Muscle layer of colon (tissue), 2 donors: ENCODE results near the gene CLSTN2.

ENCODE experiments used
- H3K27ac ChIP-seq: one replicate; pipeline ENCODE4 v1.7.0; 2013; ENCODE audit warnings: low read depth, mild to moderate bottlenecking, low read length, moderate library complexity
- H3K27me3 ChIP-seq, 2 donors: one replicate each; pipeline ENCODE4 v1.7.0; 2013; ENCODE audit warnings: low read length in 2 of 2, mild to moderate bottlenecking in 2 of 2; ENCODE audit not compliant: insufficient read depth in 2 of 2, control insufficient read depth in 1 of 2
- H3K36me3 ChIP-seq: one replicate; pipeline ENCODE4 v1.7.0; 2013; ENCODE audit warnings: mild to moderate bottlenecking, low read length; ENCODE audit not compliant: insufficient read depth
- H3K4me1 ChIP-seq: one replicate; pipeline ENCODE4 v1.7.0; 2013; ENCODE audit warnings: mild to moderate bottlenecking, low read length; ENCODE audit not compliant: insufficient read depth
- H3K4me3 ChIP-seq, 2 donors: one replicate each; pipeline ENCODE4 v1.7.0; 2013; ENCODE audit warnings: low read length in 2 of 2, low read depth in 1 of 2, mild to moderate bottlenecking in 1 of 2, moderate library complexity in 1 of 2
- H3K9ac ChIP-seq: one replicate; pipeline ENCODE4 v1.7.0; 2013; ENCODE audit warnings: low read length
- H3K9me3 ChIP-seq: one replicate; pipeline ENCODE4 v1.7.0; 2013; ENCODE audit warnings: mild to moderate bottlenecking, low read length
- donor health status: abdominal sarcoma.
- donor health status: Adenocarcinoma of cecum.

The CLSTN2 gene

GRCh38 chr3:139928708-139929505 lies 6.1 kb upstream of the CLSTN2 start:
- Histone ChIP-seq H3K27me3 (no peaks in the 10 kb centered on the region), H3K27ac (no peak overlapping the region), H3K4me3 (no peak overlapping the region), H3K36me3 (no peaks in the 10 kb centered on the region), H3K9me3 (no peaks in the 10 kb centered on the region), H3K4me1 (no peaks in the 10 kb centered on the region), H3K9ac (no peak overlapping the region)

DNA sequence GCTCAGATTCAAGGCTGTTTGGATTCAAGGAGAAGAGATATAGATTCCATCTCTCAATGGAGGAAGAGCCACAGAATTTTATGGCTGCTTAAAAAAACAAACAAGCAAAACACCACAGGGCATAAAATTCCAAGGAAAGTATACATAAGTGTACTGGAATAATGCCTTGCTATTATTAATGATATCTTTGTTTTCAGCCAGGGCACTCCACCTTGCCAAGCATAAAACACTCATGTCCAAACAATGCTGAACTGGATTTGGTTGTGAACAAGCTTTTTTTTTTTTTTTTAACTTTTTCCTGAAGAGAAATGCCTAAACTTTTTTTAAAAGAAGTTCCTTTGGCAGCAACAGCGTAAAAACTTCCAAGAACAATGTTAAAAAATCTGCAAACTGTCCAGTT lies 4.8 kb upstream of the CLSTN2 start:
- H3K4me1 ChIP-seq = no peaks in the 10 kb centered on the region
- H3K4me3 ChIP-seq = no peak overlapping the region
- H3K27ac ChIP-seq = no peak overlapping the region
- peaks cover 0 to 10% of the 10 kb centered on the region in 2 donors for H3K27me3 ChIP-seq
- no peak overlapping the region for H3K9ac ChIP-seq
- H3K36me3 ChIP-seq = no peaks in the 10 kb centered on the region
- no peaks in the 10 kb centered on the region for H3K9me3 ChIP-seq

- Histone ChIP-seq H3K4me1 (peaks cover 14% of the 10 kb centered on the region), H3K27ac (no peak overlapping the region), H3K4me3 (no peak overlapping the region), H3K9me3 (no peaks in the 10 kb centered on the region), H3K36me3 (no peaks in the 10 kb centered on the region), H3K9ac (no peak overlapping the region), H3K27me3 (peaks cover 9 to 28% of the 10 kb centered on the region in 2 donors)
Measured at GRCh38 chr3:139933766-139934165, 1.2 kb upstream of the CLSTN2 start.

DNA sequence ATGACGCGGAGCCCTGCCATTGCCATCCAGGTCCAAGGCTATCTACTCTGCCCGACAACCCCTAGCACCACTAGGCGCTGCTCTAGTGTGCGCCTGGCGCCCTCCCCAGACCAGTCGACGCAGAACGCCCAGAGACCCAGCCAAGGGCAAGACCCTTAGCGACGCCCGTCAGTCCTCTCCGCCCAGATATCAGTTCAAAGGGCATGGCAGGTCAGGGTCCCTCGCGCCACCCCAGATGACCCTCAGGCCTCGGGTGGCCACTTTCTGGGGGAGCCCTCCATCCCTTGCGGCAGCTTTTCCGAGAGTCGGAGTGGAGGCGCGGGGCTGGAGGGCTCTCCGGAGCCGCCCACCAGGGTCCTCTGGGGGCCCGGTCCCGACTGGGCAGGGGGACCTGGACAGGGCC lies 371 bp upstream of the CLSTN2 start:
- Histone ChIP-seq H3K36me3 (no peaks in the 10 kb centered on the region), H3K27me3 (peaks cover 9 to 28% of the 10 kb centered on the region in 2 donors), H3K4me3 (peak overlapping the region; percentile 49 to 60), H3K27ac (no peak overlapping the region), H3K9me3 (no peaks in the 10 kb centered on the region), H3K9ac (no peak overlapping the region), H3K4me1 (peaks cover 14% of the 10 kb centered on the region)

- Histone ChIP-seq H3K9me3 (no peaks in the 10 kb centered on the region), H3K9ac (no peak overlapping the region), H3K4me3 (peak overlapping the region; percentile 18 to 49), H3K4me1 (peaks cover 14% of the 10 kb centered on the region), H3K36me3 (no peaks in the 10 kb centered on the region), H3K27me3 (peaks cover 9 to 28% of the 10 kb centered on the region in 2 donors), H3K27ac (no peak overlapping the region)
Measured at GRCh38 chr3:139935866-139936817, 1.2 kb downstream of the CLSTN2 start.

DNA sequence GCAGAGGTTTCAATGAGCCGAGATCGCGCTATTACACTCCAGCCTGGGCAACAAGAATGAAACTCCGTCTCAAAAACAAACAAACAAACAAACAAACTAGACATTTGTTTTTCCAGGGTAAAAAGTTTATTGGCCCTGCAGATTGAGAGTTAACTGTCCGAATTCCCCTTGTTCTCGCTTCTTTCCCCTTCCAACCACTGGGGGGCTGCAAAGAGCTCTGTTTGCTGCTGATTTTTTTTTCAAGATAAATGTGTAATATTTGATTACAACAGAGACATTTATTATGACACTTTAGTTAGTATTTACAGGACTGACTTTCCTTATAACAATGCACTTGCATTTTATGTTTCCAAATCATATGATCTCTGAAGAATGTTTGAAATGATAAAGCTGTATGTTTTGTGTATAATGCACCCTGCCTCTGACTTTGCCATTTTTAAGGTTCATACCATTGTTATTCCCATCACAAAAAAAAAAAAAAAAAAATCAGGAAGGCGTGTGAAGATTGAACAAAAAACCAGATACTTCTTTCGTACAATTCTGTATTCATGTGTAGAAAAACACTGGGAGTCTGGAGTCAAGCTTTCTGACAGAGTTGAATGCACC lies 2.8 kb downstream of the CLSTN2 start:
- Histone ChIP-seq H3K27me3 (peaks cover 9 to 28% of the 10 kb centered on the region in 2 donors), H3K4me3 (no peak overlapping the region), H3K27ac (no peak overlapping the region), H3K9me3 (no peaks in the 10 kb centered on the region), H3K36me3 (no peaks in the 10 kb centered on the region), H3K4me1 (peaks cover 14% of the 10 kb centered on the region), H3K9ac (no peak overlapping the region)

DNA sequence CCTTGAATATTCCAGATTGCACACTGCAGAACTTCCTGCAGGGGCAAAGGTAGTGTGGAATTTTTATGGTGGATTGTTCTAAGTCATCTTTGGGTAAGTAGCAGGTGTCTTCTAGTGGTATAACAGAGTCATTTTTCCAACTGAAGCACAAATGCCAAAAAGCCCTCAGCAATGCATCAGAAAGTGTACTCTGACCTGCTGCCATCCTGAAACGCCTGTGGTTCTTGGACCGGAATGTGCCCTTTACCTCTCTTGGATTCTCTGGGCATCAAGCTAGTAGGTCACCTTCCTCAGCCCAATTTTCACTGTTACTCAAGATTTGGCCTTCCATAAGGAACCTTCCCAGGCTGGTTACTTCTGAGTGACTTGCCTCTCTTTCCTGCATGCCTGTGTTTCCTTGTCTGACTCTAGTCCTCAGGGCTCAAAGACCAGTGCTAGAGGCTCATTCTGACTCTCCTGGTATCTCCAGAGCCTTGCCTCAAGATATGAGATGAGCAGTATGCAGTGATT lies 4.8 kb downstream of the CLSTN2 start:
- Histone ChIP-seq H3K36me3 (no peaks in the 10 kb centered on the region), H3K9ac (no peak overlapping the region), H3K27ac (no peak overlapping the region), H3K27me3 (peaks cover 9 to 26% of the 10 kb centered on the region in 2 donors), H3K4me1 (peaks cover 14% of the 10 kb centered on the region), H3K9me3 (no peaks in the 10 kb centered on the region), H3K4me3 (no peak overlapping the region)

DNA sequence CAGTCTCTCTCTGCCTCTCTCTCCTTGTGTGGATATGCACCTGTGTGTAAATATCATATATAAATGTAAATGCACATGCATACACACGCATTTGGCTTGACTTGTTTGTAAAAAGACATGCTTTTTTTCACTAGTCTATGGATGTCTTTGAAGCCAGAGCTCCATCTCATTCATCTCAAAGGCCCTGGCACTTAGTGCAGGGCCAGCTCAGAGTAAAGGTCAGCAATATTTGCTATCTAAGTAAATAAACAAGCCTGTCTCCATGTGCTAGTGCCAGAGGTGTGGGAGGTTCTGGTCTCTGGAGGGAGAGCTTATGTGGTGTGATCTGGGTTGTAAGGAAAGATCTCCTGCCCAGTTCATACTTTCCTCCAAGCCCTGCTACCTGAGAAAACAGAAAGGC lies 5.6 kb downstream of the CLSTN2 start:
- no peak overlapping the region for H3K27ac ChIP-seq
- H3K9ac ChIP-seq = no peak overlapping the region
- peaks cover 11% of the 10 kb centered on the region for H3K4me1 ChIP-seq
- peaks cover 9 to 24% of the 10 kb centered on the region in 2 donors for H3K27me3 ChIP-seq
- H3K36me3 ChIP-seq = no peaks in the 10 kb centered on the region
- no peaks in the 10 kb centered on the region for H3K9me3 ChIP-seq
- H3K4me3 ChIP-seq = no peak overlapping the region

- Histone ChIP-seq H3K9me3 (no peaks in the 10 kb centered on the region), H3K9ac (no peak overlapping the region), H3K4me3 (no peak overlapping the region), H3K27ac (no peak overlapping the region), H3K27me3 (peaks cover 5 to 14% of the 10 kb centered on the region in 2 donors), H3K36me3 (no peaks in the 10 kb centered on the region), H3K4me1 (peaks cover 1% of the 10 kb centered on the region)
Measured at GRCh38 chr3:139941580-139941979, 6.6 kb downstream of the CLSTN2 start.

DNA sequence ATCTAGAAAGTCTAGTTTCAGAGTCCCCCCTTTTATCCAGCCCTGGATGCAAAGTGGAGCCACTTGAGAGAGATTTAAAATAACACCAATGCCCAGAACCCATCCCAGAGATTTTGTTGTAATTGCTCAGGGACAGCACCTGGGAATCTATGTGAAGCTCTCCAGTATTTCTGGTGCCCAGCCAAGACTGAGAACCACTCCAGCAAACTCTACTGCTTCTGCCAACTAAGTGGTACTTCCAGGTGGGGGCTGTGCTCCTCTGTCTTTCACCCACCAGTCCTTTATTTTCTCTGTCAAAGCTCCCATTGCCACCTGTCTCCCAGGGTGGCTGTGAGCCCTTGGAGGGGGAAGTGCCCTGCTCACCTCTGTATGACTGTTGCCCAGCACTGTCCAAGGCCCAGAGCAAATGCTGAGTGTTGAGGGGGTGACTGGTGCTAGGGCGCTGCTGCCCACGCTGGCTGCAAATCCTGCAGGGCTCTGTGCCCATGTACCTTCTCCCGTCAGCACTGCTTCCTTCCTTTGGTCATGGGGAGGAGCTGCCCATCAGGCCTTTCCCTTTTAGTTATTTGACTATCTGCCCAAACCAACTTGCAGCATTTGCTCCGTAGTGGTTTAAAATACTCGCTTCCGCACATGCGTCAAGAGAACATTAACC lies 9.4 kb downstream of the CLSTN2 start:
- no peaks in the 10 kb centered on the region for H3K36me3 ChIP-seq
- H3K4me1 ChIP-seq = no peaks in the 10 kb centered on the region
- H3K27ac ChIP-seq = no peak overlapping the region
- H3K9ac ChIP-seq = no peak overlapping the region
- H3K4me3 ChIP-seq = no peak overlapping the region
- no peaks in the 10 kb centered on the region for H3K9me3 ChIP-seq
- H3K27me3 ChIP-seq = peaks cover 0 to 5% of the 10 kb centered on the region in 2 donors
